Neural progenitor cell (in vitro differentiated cells): Measurements from ENCODE around the gene VPS13D. TPM values are rescaled to one million over a fixed set of nuclear protein-coding genes. Genes with fewer than 3 reads are reported as not detected.

ENCODE experiments used
- DNase-seq: peaks from one replicate; pipeline ENCODE4 v3.0.0-alpha.2; 2016; ENCODE audit warnings: low spot score
- H2AFZ ChIP-seq: fragments of 200-600 bp; sonication (generic); replicated peaks from 2 replicates; pipeline ENCODE4 v1.6.1; 2016; ENCODE audit warnings: antibody characterized with exemption
- H3F3A ChIP-seq: fragments of 200-600 bp; sonication (generic); 2 replicates; pipeline ENCODE4 v1.6.1; 2016; ENCODE audit warnings: antibody characterized with exemption, low read depth
- H3K27ac ChIP-seq: fragments of 200-600 bp; sonication (generic); 2 replicates; pipeline ENCODE4 v1.5.1; 2016; ENCODE audit warnings: mild to moderate bottlenecking
- H3K27me3 ChIP-seq: fragments of 200-600 bp; sonication (generic); 2 replicates; pipeline ENCODE4 v1.6.1; 2016; ENCODE audit warnings: mild to moderate bottlenecking, moderate library complexity
- H3K36me3 ChIP-seq: fragments of 200-600 bp; sonication (generic); 2 replicates; pipeline ENCODE4 v1.5.1; 2016
- H3K4me1 ChIP-seq: fragments of 200-600 bp; sonication (generic); 2 replicates; pipeline ENCODE4 v1.6.1; 2016; ENCODE audit warnings: mixed run types
- H3K4me2 ChIP-seq: fragments of 200-600 bp; sonication (generic); 2 replicates; pipeline ENCODE4 v1.6.1; 2016
- H3K4me3 ChIP-seq: fragments of 200-600 bp; sonication (generic); 2 replicates; pipeline ENCODE4 v1.5.1; 2016
- H3K79me2 ChIP-seq: fragments of 200-600 bp; sonication (generic); 2 replicates; pipeline ENCODE4 v1.6.1; 2016; ENCODE audit warnings: low read depth
- H3K9ac ChIP-seq: fragments of 200-600 bp; sonication (generic); 2 replicates; pipeline ENCODE4 v1.6.1; 2016
- H3K9me3 ChIP-seq: fragments of 200-600 bp; sonication (generic); 2 replicates; pipeline ENCODE4 v1.5.1; 2016; ENCODE audit warnings: low read depth
- H4K20me1 ChIP-seq: fragments of 200-600 bp; sonication (generic); 2 replicates; pipeline ENCODE4 v1.6.1; 2016; ENCODE audit warnings: low read depth
- H3K27ac Mint-ChIP-seq: 3 replicates; pipeline ENCODE4 v1.8.0; 2021; ENCODE audit warnings: mixed read lengths
- H3K27me3 Mint-ChIP-seq: 2 replicates; pipeline ENCODE4 v1.8.0; 2022; ENCODE audit warnings: low read depth, mild to moderate bottlenecking, inconsistent platforms, moderate library complexity, mixed read lengths; ENCODE audit not compliant: insufficient read depth
- H3K36me3 Mint-ChIP-seq: 3 replicates; pipeline ENCODE4 v1.8.0; 2021; ENCODE audit warnings: mixed read lengths
- H3K4me1 Mint-ChIP-seq: 3 replicates; pipeline ENCODE4 v1.8.0; 2021; ENCODE audit warnings: mixed read lengths
- H3K4me3 Mint-ChIP-seq: 3 replicates; pipeline ENCODE4 v1.8.0; 2021; ENCODE audit warnings: mild to moderate bottlenecking, moderate library complexity, mixed read lengths
- H3K9me3 Mint-ChIP-seq: 3 replicates; pipeline ENCODE4 v1.8.0; 2020; ENCODE audit warnings: mixed read lengths
- EZH2 ChIP-seq: fragments of 200-600 bp; sonication (generic); IDR thresholded peaks from 2 replicates; pipeline ENCODE4 v1.6.1; 2017; ENCODE audit warnings: antibody characterized with exemption, mild to moderate bottlenecking, moderate library complexity
- EZH2phosphoT487 ChIP-seq: fragments of 200-600 bp; sonication (generic); IDR thresholded peaks from 2 replicates; pipeline ENCODE4 v1.6.1; 2017; ENCODE audit warnings: antibody characterized with exemption
- total RNA-seq: library from RNA; depleted of rRNA; stranded (reverse); fragments of >200 nt; gene quantifications from 2 replicates; pipeline ENCODE4 v1.2.3, GENCODE V29; 2015; ENCODE audit warnings: low replicate concordance
- TF ChIP-seq, protein P1 (sequence below): fragments of 200-600 bp; sonication (generic); IDR thresholded peaks from 2 replicates; pipeline ENCODE4 v1.5.1; 2017; ENCODE audit warnings: antibody characterized with exemption, mild to moderate bottlenecking

Gene VPS13D
- total RNA-seq, 1 donor from 2014 or later, result 16.4 TPM

DNA sequence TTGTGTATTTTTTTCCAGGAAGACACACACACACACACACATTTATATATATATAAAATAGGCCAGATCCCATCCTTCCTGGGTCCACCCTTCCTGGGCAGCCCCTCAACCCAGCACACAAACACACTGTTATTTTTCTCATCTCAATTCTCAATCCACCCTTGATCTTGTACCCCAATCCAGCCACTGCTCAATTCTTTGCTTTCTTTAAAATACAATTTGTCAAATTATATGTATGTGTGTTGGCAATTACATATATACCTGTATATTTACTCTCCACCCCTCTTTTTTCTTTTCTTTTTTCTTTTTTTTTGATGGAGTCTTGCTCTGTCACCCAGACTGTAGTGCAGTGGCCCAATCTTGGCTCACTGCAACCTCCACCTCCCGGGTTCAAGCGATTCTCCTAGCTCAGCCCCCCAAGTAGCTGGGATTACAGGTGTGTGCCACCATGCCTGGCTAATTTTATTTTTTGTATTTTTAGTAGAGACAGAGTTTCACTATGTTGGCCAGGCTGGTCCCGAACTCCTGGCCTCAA is 299.9 kb downstream of the VPS13D start:
- no peak for TF ChIP-seq EZH2phosphoT487
- no peak for TF ChIP-seq EZH2
- TF ChIP-seq, protein P1, sequence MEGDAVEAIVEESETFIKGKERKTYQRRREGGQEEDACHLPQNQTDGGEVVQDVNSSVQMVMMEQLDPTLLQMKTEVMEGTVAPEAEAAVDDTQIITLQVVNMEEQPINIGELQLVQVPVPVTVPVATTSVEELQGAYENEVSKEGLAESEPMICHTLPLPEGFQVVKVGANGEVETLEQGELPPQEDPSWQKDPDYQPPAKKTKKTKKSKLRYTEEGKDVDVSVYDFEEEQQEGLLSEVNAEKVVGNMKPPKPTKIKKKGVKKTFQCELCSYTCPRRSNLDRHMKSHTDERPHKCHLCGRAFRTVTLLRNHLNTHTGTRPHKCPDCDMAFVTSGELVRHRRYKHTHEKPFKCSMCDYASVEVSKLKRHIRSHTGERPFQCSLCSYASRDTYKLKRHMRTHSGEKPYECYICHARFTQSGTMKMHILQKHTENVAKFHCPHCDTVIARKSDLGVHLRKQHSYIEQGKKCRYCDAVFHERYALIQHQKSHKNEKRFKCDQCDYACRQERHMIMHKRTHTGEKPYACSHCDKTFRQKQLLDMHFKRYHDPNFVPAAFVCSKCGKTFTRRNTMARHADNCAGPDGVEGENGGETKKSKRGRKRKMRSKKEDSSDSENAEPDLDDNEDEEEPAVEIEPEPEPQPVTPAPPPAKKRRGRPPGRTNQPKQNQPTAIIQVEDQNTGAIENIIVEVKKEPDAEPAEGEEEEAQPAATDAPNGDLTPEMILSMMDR, result no peak
- H3K27ac Mint-ChIP-seq, result no peak overlapping the region
- no peaks in the 10 kb centered on the region for H3K9me3 Mint-ChIP-seq
- Histone ChIP-seq H3F3A (no peaks in the 10 kb centered on the region), H3K79me2 (no peaks in the 10 kb centered on the region), H3K27me3 (no peaks in the 10 kb centered on the region), H3K4me3 (no peak overlapping the region), H3K9ac (no peak overlapping the region), H4K20me1 (no peaks in the 10 kb centered on the region), H3K4me1 (no peaks in the 10 kb centered on the region), H3K27ac (no peak overlapping the region), H2AFZ (no peak overlapping the region), H3K36me3 (no peaks in the 10 kb centered on the region), H3K9me3 (no peaks in the 10 kb centered on the region), H3K4me2 (no peak overlapping the region)
- DNase-seq, result no peak
- H3K36me3 Mint-ChIP-seq, result no peaks in the 10 kb centered on the region
- H3K4me1 Mint-ChIP-seq, result peaks cover 9% of the 10 kb centered on the region
- peaks cover 2% of the 10 kb centered on the region for H3K27me3 Mint-ChIP-seq
- no peak overlapping the region for H3K4me3 Mint-ChIP-seq

DNA sequence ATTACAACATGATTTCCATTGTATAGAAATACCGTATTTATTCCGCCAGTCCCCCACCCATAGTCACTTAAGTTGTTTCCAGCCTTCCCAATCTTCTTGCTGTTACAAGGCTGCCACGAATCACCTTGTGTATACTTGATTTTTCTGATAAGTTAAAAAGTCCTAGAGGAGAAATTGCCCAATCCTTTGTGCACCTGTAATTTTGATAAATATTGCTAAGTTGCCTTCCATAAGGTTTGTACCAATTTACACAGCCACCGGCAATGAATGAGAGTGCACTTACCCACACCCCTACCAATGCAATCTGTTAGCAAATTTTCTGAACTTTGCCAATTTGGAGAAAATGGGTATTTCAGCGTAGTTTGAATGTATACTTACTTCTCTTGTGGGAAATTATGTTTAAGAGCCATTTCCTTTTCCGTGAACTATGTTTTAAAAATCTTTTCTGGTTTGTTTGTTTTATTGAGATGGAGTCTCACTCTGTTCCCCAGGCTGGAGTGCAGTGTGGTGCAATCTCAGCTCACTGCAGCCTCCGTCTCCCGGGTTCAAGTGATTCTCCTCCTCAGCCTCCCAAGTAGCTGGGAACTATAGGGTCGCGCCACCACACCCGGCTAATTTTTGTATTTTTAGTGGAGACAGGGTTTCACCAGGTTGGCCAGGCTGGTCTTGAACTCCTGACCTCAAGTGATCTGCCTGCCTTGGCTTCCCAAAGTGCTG is 300.8 kb downstream of the VPS13D start:
- Histone ChIP-seq H3K27me3 (no peaks in the 10 kb centered on the region), H3K27ac (no peak overlapping the region), H4K20me1 (no peaks in the 10 kb centered on the region), H3K79me2 (no peaks in the 10 kb centered on the region), H3K9ac (no peak overlapping the region), H3K4me3 (no peak overlapping the region), H2AFZ (no peak overlapping the region), H3K36me3 (no peaks in the 10 kb centered on the region), H3K9me3 (no peaks in the 10 kb centered on the region), H3K4me1 (no peaks in the 10 kb centered on the region), H3F3A (no peaks in the 10 kb centered on the region), H3K4me2 (no peak overlapping the region)
- TF ChIP-seq EZH2, result no peak
- TF ChIP-seq EZH2phosphoT487, result no peak
- TF ChIP-seq, protein P1, result no peak
- H3K36me3 Mint-ChIP-seq, result no peaks in the 10 kb centered on the region
- no peaks in the 10 kb centered on the region for H3K9me3 Mint-ChIP-seq
- DNase-seq, result no peak
- H3K4me1 Mint-ChIP-seq, result peaks cover 2% of the 10 kb centered on the region
- H3K27ac Mint-ChIP-seq, result no peak overlapping the region
- no peak overlapping the region for H3K4me3 Mint-ChIP-seq
- H3K27me3 Mint-ChIP-seq, result peaks cover 3% of the 10 kb centered on the region

DNA sequence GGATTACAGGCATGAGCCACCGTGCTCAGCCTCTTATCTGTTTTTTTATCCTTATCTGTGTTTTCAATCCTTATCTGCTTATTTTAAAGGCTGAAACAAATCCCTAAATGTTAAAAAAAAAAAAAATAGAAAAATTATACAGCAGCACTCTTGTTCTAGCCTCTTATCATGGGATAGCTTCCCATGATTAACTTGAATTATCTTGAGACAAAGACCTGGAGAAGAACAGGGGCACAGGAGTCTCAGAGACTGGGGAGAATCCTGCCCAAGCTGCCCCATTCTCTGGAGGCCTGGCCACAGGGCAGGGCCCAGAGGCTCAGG is 301.3 kb downstream of the VPS13D start:
- no peaks in the 10 kb centered on the region for H4K20me1 ChIP-seq
- no peak overlapping the region for H3K4me3 ChIP-seq
- H2AFZ ChIP-seq, result no peak overlapping the region
- H3K4me1 Mint-ChIP-seq, result no peaks in the 10 kb centered on the region
- no peak overlapping the region for H3K27ac Mint-ChIP-seq
- no peaks in the 10 kb centered on the region for H3K79me2 ChIP-seq
- H3K27me3 Mint-ChIP-seq, result peaks cover 3% of the 10 kb centered on the region
- no peaks in the 10 kb centered on the region for H3K36me3 ChIP-seq
- H3K9ac ChIP-seq, result no peak overlapping the region
- H3K9me3 Mint-ChIP-seq, result peaks cover 3% of the 10 kb centered on the region
- no peaks in the 10 kb centered on the region for H3F3A ChIP-seq
- no peak overlapping the region for H3K4me3 Mint-ChIP-seq
- DNase-seq, result no peak
- no peaks in the 10 kb centered on the region for H3K9me3 ChIP-seq
- H3K27me3 ChIP-seq, result no peaks in the 10 kb centered on the region
- H3K27ac ChIP-seq, result no peak overlapping the region
- H3K4me2 ChIP-seq, result no peak overlapping the region
- H3K36me3 Mint-ChIP-seq, result no peaks in the 10 kb centered on the region
- TF ChIP-seq, protein P1, result no peak
- TF ChIP-seq EZH2phosphoT487 (no peak), EZH2 (no peak)
- H3K4me1 ChIP-seq, result no peaks in the 10 kb centered on the region
